ENCODE measurements around the gene PKP4. TPM values are rescaled to one million over a fixed set of nuclear protein-coding genes. Genes with fewer than 3 reads are reported as not detected.

Gene PKP4
- polyA plus RNA-seq, 1 experiment = 47.0 TPM

DNA sequence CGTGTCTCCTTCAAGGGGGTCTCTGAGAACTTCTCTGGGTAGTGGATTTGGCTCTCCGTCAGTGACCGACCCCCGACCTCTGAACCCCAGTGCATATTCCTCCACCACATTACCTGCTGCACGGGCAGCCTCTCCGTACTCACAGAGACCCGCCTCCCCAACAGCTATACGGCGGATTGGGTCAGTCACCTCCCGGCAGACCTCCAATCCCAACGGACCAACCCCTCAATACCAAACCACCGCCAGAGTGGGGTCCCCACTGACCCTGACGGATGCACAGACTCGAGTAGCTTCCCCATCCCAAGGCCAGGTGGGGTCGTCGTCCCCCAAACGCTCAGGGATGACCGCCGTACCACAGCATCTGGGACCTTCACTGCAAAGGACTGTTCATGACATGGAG, 168.2 kb downstream of the PKP4 start:
- H3K4me3 ChIP-seq (ENCODE audit: low read depth, low read length) = no peak overlapping the region
- no peak for DNase-seq (ENCODE audit: low read depth)
- CTCF ChIA-PET = interaction anchor here (0.6 kb wide), 1 partner anchor 11 kb away, joined by 3 read pairs; no protein-coding TSS in a partner anchor

DNA sequence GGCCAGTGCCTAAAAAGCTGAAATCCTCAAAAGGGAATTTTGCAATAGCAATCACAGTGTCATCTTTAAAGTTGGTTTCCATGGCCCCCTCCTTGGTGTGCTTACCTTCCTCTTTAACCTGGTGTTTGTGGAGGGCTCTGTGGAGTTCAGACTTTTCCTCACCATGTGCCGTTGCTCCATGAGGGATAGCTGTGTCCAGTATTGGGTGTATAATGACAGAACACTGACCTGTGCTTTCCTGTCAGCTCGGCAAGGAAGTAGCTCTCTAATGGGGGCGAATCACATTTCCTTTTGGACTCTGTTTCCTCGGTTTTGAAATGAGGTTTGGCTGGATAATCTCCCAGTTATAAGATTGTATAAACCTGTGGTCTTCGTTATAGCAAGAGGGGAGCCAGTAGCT, 172.4 kb downstream of the PKP4 start:
- TF ChIP-seq, protein P1, sequence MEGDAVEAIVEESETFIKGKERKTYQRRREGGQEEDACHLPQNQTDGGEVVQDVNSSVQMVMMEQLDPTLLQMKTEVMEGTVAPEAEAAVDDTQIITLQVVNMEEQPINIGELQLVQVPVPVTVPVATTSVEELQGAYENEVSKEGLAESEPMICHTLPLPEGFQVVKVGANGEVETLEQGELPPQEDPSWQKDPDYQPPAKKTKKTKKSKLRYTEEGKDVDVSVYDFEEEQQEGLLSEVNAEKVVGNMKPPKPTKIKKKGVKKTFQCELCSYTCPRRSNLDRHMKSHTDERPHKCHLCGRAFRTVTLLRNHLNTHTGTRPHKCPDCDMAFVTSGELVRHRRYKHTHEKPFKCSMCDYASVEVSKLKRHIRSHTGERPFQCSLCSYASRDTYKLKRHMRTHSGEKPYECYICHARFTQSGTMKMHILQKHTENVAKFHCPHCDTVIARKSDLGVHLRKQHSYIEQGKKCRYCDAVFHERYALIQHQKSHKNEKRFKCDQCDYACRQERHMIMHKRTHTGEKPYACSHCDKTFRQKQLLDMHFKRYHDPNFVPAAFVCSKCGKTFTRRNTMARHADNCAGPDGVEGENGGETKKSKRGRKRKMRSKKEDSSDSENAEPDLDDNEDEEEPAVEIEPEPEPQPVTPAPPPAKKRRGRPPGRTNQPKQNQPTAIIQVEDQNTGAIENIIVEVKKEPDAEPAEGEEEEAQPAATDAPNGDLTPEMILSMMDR (IDR thresholded peaks at IDR 0.05; ENCODE audit: insufficient read depth, low read depth, low read length) = no peak
- ChIA-PET CTCF (interaction anchor here (1.0 kb wide), 1 partner anchor 24 kb away, joined by 3 read pairs; no protein-coding TSS in a partner anchor), POLR2A (no interaction called here)
- DNase-seq (ENCODE audit: low read depth) = no peak
- Histone ChIP-seq H3K36me3 (ENCODE audit: control insufficient read depth, insufficient read depth, low read length) (peaks cover 4% of the 10 kb centered on the region), H3K27me3 (ENCODE audit: control insufficient read depth, insufficient read depth, low read length) (no peaks in the 10 kb centered on the region), H3K4me3 (ENCODE audit: low read depth, low read length) (no peak overlapping the region)

More for the DNA sequence above, 168.2 kb downstream of the PKP4 start:
- TF ChIP-seq, protein P1 (IDR thresholded peaks at IDR 0.05; ENCODE audit: insufficient read depth, low read depth, low read length) = no peak
- no peaks in the 10 kb centered on the region for H3K27me3 ChIP-seq (ENCODE audit: control insufficient read depth, insufficient read depth, low read length)
- H3K36me3 ChIP-seq (ENCODE audit: control insufficient read depth, insufficient read depth, low read length) = peaks cover 7% of the 10 kb centered on the region
- POLR2A ChIA-PET = no interaction called here

DNA sequence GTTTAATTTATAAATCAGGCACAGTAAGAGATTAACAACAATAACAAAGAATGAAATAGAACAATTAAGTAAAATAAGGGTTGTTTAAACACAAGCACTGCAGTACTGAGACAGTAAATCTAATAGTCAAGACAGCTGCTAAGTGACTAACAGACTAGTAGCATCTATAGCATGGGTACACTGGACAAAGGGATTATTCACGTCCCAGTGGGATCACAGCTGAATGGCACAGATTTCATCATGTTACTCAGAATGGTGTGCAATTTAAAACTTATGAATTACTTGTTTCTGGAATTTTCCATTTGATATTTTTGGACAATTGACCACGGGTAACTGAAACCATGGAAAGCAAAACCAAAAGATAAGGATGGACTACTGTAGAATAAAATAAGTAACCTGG, 176.5 kb downstream of the PKP4 start:
- CTCF ChIA-PET = interaction anchor here (1.0 kb wide), 1 partner anchor 10 kb away, joined by 3 read pairs; no protein-coding TSS in a partner anchor
- POLR2A ChIA-PET = no interaction called here
- H3K4me3 ChIP-seq (ENCODE audit: low read depth, low read length) = no peak overlapping the region
- TF ChIP-seq, protein P1 (IDR thresholded peaks at IDR 0.05; ENCODE audit: insufficient read depth, low read depth, low read length) = no peak
- no peaks in the 10 kb centered on the region for H3K27me3 ChIP-seq (ENCODE audit: control insufficient read depth, insufficient read depth, low read length)
- DNase-seq (ENCODE audit: low read depth) = no peak
- peaks cover 3% of the 10 kb centered on the region; the same call in 1 of the 2 replicates for H3K36me3 ChIP-seq (ENCODE audit: control insufficient read depth, insufficient read depth, low read length)

DNA sequence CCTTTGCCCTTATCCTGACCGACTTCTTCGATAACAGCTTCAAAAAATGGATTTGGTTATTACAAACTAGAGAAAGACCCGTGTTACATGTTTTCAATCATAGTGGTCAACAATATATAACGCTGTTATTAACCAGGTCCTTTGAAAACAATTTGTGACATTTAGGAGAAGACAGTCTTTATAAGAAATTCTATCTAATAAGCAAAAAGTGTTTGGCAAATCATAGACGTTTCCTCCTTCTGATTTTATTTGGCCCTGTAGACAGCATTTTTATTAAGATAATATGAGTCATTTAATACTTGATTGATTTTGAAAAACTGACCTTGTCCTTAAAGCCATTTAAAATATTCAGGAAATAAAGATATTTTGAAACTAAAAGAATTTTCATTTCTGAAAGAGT, 177.9 kb downstream of the PKP4 start:
- CTCF ChIA-PET = no interaction called here
- Histone ChIP-seq H3K36me3 (ENCODE audit: control insufficient read depth, insufficient read depth, low read length) (peaks cover 3% of the 10 kb centered on the region; the same call in 1 of the 2 replicates), H3K27me3 (ENCODE audit: control insufficient read depth, insufficient read depth, low read length) (no peaks in the 10 kb centered on the region), H3K4me3 (ENCODE audit: low read depth, low read length) (no peak overlapping the region)
- TF ChIP-seq, protein P1 (IDR thresholded peaks at IDR 0.05; ENCODE audit: insufficient read depth, low read depth, low read length) = no peak
- no peak for DNase-seq (ENCODE audit: low read depth)
- POLR2A ChIA-PET = no interaction called here

DNA sequence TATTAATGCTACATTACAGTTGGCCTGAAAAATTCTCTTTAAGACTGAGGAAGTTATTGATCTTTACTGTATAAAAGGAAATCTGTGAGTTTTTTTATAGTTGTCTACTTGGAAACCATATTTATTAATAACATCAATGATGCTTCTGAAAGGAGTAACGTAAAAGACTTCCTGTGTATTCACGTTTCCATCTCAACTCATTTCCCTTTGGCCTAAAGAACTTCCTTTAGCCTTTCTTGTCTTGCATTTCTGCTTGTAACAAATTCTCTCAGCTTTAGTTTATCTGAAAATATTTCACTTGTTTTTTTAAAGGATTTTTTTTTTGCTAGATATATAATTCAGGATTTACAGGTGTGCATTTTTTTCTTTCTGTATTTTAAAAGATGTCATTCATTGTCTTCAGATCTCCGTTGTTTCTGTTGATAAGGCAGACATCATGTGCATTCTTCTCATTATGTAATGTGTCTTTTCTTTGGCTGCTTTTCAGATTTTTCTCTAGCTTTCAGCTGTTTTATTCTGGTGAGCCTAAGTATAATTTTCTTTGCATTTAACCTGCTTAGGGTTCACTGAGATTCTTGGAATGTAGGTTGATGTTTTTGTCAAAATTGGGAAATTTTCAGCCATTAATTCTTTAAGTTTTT, 179.3 kb downstream of the PKP4 start:
- DNase-seq (ENCODE audit: low read depth) = no peak
- CTCF ChIA-PET = interaction anchor here (0.7 to 0.8 kb wide), 3 partner anchors 11 to 179 kb away, joined by 3 to 4 read pairs (median 3); no protein-coding TSS in a partner anchor
- TF ChIP-seq, protein P1 (IDR thresholded peaks at IDR 0.05; ENCODE audit: insufficient read depth, low read depth, low read length) = no peak
- POLR2A ChIA-PET = no interaction called here
- no peak overlapping the region for H3K4me3 ChIP-seq (ENCODE audit: low read depth, low read length)
- H3K36me3 ChIP-seq (ENCODE audit: control insufficient read depth, insufficient read depth, low read length) = peaks cover 3% of the 10 kb centered on the region; the same call in 1 of the 2 replicates
- H3K27me3 ChIP-seq (ENCODE audit: control insufficient read depth, insufficient read depth, low read length) = no peaks in the 10 kb centered on the region

Data from BJ (cell line).